ENCODE measurements around the gene CA14.
"Not testable (repeated sequence)": the region's sequence is repeated elsewhere in the genome, so short reads cannot be mapped to it uniquely, and the experiment has no call there.

Gene CA14

GRCh38 chr1:150221552-150221951 is 36.0 kb upstream of the CA14 start:
- DNase-seq (ENCODE audit: low read depth): no peak

GRCh38 chr1:150224983-150225382 is 32.6 kb upstream of the CA14 start:
- DNase-seq (ENCODE audit: low read depth): no peak
- TF ChIP-seq CTCF (IDR thresholded peaks at IDR 0.05; ENCODE audit: control insufficient read depth, extremely low read depth, insufficient read depth): no peak
- no peak overlapping the region for H3K4me3 ChIP-seq (ENCODE audit: low read depth, low read length)

More at GRCh38 chr1:150221552-150221951, 36.0 kb upstream of the CA14 start:
- peak; percentile 47 for TF ChIP-seq CTCF (IDR thresholded peaks at IDR 0.05; ENCODE audit: control insufficient read depth, extremely low read depth, insufficient read depth)
- H3K4me3 ChIP-seq (ENCODE audit: low read depth, low read length): no peak overlapping the region

- H3K4me3 ChIP-seq (ENCODE audit: low read depth, low read length): no peak overlapping the region
- DNase-seq (ENCODE audit: low read depth): no peak
- no peak for TF ChIP-seq CTCF (IDR thresholded peaks at IDR 0.05; ENCODE audit: control insufficient read depth, extremely low read depth, insufficient read depth)
These were observed 32.0 kb upstream of the CA14 start for GRCh38 chr1:150225546-150225945.

- no peak for TF ChIP-seq CTCF (IDR thresholded peaks at IDR 0.05; ENCODE audit: control insufficient read depth, extremely low read depth, insufficient read depth)
- DNase-seq (ENCODE audit: low read depth): no peak
- H3K4me3 ChIP-seq (ENCODE audit: low read depth, low read length): no peak overlapping the region
These were observed 31.1 kb upstream of the CA14 start for GRCh38 chr1:150226486-150226885.

- no peak for DNase-seq (ENCODE audit: low read depth)
- H3K4me3 ChIP-seq (ENCODE audit: low read depth, low read length): no peak overlapping the region
- TF ChIP-seq CTCF (IDR thresholded peaks at IDR 0.05; ENCODE audit: control insufficient read depth, extremely low read depth, insufficient read depth): no peak
These were observed 30.3 kb upstream of the CA14 start for GRCh38 chr1:150227228-150227627.

GRCh38 chr1:150228246-150228645 is 29.3 kb upstream of the CA14 start:
- not testable (repeated sequence) for DNase-seq (ENCODE audit: low read depth); H3K4me3 ChIP-seq (ENCODE audit: low read depth, low read length)

- not testable (repeated sequence) for H3K4me3 ChIP-seq (ENCODE audit: low read depth, low read length); DNase-seq (ENCODE audit: low read depth)
These were observed 24.7 kb upstream of the CA14 start for GRCh38 chr1:150232921-150233320.

- H3K4me3 ChIP-seq (ENCODE audit: low read depth, low read length): peak overlapping the region; percentile 77; the same call in 1 of the 2 replicates
- DNase-seq (ENCODE audit: low read depth): peak; percentile 52
- no peak for TF ChIP-seq CTCF (IDR thresholded peaks at IDR 0.05; ENCODE audit: control insufficient read depth, extremely low read depth, insufficient read depth)
These were observed 23.9 kb upstream of the CA14 start for GRCh38 chr1:150233359-150234308.
